ENCODE measurements around the gene SYK.

The SYK gene

DNA sequence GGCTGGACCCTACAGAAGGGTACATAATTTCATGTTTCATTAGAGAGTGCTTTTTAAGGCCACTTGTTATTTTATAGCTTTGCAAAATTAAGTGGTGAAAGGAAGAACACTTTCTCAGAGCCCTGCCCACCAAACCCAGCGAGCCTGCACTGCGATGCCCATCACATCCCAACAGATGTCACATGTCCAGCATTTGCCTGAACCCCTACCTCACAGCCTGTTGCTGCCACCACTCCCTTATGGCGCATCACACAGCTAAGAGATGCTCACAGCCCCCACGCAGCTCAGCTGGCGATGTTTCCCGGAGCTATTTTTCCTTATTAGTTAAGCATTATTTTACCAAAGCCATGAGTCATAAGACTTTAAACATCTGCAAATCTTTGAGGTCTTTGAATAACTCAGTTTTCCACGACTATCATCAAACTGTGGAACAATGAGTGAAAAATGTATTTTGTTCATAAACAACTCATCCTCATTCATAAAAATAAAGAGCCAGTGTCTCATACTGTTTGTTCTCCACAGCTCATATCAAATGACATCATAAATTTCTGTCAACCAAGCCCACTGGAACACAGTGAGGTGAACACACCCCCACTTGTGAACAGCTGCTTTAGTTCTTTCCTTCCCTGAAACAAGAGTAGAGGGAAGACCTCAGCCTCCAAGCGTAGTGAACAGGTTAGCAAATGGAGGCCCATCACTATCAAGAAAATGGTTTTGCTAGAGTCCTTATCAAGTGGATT, 104.9 kb downstream of the SYK start:
- no peak for DNase-seq (ENCODE audit: low read depth)

DNA sequence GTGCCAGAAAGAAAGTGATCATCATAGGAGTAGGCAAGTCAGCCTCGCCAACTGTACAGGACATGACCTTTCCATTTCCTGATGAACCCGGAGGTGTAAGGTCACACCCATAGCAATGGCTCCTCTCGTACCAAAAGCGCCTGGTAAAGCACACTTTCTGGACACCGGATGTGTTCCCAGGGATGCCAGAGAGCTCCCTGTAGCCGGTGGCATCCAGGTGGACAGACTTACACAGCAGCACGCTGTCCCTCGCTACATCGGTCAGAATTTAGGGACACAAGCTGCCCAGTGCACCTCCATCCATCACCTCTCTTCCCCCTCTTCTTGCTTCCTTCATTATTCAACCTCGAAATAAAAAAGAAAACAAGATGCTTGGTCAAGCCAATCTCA, 105.4 kb downstream of the SYK start:
- DNase-seq (ENCODE audit: low read depth), result no peak

DNA sequence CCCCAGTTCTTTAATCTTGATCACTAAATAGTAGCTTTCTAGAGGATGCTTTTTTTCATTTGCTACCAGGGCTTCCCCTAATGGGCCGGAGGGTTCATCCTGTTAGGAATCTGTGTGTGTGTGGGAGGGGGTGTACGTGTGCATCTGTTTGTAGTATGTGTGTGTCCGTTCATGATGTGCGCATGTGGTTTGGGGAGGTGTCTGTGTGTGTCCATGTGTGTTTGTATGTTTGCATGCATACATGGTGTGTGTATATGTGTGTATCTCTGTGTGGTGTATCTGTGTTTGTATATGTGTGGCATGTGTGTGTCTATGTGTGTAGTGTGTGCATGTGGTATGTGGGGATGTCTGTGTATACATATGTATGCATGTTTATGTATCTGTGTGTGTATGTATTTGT, 106.2 kb downstream of the SYK start:
- no peak for DNase-seq (ENCODE audit: low read depth)

DNA sequence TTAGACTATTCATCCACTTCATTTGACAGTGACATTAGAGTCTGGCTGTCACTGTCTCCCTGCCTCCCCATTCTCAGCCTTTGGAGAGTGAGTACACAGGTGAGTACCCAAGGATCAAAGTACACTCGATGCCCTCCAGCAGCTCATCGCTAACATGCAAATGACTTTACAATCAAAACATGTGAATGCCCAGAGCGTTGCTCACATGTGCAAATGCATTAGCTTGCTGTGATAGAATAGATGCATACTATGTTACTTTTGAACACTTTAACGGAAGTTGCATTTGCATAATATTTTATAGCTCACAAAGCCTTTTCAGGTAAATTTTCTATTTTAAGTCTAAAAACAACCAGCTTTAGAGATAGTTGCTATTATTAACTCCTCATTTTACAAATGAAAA, 107.6 kb downstream of the SYK start:
- DNase-seq (ENCODE audit: low read depth), result no peak

DNA sequence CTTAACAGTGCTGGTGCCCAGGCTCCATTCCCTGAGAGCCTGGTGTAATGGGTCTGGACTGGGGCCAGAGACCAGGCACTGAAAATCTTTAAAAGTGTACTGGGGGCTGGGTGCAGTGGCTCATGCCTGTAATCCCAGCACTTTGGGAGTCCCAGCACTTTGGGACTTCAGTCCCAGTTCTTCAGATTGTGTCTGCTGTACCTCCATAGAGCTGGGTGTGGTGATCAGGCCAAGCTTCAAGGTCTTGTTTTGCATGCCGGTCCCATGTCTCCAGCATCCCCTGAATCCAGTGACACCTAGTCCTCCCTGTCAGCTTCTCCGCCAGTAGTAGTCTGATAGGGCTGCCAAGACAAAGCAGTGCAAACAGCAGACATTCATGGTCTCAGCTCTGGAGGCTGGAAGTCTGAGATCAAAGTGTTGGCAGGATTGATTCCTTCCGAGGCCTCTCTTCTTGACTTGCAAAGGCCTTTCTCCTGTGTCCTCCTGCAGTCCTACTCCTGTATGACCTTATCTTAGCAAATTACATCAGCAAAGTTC, 108.2 kb downstream of the SYK start:
- DNase-seq (ENCODE audit: low read depth), result no peak

DNA sequence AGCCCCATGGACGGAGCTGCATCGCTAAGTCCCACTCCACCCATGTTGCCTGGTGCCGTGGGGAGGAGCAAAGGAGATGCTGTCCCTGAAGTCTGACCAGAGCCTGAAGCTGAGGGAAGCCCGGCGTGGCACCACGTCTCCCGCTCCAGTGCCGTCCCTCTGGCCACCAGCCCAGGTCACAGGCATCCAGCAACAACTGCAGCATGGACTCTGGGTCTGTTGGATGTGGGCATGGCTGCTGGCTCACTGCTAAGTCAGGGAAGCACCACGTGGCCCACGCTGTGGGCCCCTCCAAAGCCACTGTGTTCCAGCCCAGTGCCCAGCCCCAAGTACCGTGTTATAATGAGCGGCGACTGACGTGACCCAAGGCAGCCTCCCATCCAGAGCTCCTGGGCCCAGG, 112.6 kb downstream of the SYK start:
- no peak for DNase-seq (ENCODE audit: low read depth)

DNA sequence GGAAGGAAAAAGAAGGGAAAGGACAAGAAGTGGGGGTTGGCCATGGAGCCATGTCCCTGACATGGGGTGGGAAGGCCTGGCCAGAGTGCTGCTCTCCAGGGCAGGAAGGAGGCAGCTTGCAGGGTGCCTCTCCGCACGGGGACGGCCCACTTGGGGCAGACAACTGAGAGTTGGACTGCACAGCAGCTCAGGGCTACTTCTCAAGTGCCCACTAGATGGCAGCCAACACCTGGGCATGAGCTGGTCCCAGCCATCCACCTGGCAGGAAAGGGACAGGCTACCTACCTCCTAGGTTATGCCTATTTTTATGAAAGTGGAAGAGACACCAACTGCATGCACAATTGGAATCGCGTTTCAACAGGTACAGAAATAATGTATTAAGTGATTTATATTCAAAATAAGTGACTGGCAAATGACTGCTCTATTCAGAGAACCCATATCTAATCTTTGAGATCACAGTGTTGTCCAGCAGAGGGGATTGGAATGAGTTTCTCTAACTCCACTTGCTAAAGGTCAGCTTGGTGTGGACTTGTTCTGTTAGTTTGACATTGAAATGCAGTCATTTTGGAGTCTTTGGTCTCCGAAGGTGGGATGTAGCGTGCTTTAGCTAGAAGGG, 113.4 kb downstream of the SYK start:
- peak; percentile 45 for DNase-seq (ENCODE audit: low read depth)

DNA sequence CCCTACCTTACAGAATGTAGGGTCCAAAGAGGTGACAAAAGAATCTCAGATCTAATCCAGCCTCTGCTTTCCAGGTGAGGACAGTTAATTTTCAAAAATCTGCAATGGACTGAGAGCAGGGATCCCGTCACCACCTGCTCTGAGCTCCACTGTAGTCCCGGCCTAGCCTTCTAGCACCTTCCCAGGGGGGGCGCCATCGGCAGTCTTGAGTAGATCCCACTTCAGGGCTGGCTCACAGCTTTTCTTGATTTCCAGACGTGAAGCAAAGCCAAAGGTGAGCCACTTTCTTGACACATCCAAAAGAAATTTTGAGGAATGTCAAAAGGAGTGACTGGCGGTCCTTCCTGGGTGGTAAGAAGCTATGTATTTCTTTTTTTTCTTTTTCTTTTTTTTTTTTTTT, 114.1 kb downstream of the SYK start:
- no peak for DNase-seq (ENCODE audit: low read depth)

DNA sequence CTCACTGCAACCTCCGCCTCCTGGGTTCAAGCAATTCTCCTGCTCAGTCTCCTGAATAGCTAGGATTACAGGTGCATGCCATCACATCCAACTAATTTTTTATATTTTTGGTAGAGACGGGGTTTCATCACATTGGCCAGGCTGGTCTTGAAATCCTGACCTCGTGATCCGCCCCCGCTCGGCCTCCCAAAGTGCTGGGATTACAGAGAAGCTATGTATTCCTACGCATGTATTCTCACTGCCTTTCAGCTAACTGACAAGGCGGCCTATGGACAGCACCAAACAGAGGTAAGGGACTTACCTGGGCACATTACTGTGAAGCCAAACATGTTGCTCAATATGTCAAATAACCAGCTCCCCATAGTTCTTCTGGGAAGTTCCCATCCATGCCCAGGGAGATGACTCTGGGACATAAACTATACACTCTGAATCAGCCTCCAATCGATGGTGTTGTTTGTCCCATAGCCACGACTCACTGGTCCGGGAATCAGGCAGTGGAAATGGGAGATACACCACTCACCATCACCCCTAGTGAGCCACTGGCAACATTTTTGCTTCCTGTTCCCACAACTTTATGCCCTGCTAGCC, 114.6 kb downstream of the SYK start:
- DNase-seq (ENCODE audit: low read depth), result no peak

DNA sequence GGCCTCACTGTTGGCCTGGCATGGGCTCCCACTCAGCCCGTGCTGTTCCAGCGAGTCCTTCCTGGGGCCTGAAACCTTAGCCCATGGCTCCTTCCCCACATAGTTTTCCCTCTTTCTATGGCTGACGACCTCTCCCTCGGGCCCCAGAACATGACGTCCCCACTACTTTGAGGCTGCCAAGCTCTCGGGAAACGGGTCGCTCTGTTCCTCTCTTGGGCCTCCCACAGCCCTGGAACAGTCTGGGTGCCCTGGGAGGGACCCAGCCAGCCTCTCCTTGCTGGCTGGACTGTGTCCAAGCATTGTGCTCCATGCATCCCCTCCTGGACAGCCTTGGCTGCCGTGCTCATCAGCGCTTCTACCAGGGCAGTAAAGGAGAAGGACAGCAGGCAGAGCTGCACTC, 118.3 kb downstream of the SYK start:
- DNase-seq (ENCODE audit: low read depth), result no peak

DNA sequence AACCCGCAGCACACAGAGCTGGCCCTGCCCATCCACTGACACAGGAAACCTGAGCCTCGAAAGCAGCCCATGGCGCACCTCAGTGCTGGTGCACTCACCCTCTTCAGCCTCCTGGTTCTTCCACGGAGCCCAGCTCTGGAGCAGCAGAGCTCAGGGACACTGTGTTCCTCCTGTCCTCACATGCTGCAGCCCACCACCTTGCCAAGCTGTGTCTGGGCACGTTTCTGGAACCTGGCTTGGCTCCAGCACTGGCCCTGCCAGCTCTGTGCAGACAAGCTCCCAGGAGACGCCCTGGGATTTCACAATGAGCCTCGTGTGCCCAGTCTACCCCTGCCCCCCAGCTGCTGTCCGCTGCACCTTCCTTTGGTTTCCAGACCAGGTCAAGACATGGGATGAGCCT, 119.5 kb downstream of the SYK start:
- DNase-seq (ENCODE audit: low read depth), result no peak

DNA sequence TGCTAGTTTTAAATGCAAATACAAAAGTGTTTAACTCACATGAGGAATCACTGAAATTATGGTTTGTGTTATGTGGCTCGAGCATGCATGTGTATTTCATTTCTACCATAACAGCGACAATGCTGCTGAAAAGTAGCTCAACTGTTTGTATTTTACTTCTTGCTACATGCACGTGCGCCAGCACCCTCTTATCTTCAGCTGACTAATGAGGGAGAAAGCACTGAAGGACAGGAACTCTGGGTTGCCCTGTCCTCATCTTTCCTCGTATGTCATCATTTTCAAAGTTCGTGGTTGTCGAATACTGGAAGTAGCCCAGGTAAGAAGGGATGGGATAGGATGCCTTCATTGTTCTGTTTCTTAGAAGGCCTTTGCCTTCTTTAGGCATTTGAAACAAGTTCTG, 120.3 kb downstream of the SYK start:
- DNase-seq (ENCODE audit: low read depth), result no peak

DNA sequence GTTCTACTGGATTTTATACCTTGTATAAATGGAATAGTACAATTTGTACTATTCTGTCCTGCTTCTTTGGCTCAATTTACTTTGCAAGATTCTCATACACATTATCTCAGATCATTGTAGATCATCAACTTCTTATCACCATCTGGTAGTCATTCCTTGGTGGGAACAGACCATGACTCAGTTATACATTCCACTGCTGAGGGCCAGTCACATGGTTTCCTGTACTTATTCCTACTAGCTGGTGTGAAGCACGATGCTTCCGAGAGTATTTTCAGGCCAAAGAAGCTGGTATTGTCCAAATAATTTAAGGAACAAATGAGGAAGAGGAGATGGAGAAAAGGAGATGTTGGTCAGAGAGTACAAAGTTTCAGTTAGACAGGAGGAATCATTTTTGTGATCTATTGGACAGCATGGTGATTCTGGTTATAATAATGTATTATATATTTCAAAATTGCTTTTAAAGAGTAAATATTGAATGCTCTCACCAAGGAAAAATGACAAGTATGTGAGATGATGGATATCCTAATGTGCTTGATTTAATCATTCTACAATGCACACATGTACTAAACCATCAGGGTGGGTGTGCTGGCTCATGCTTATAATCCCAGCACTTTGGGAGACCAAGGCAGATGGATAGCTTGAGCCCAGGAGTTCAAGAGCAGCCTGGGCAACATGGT, 124.1 kb downstream of the SYK start:
- no peak for DNase-seq (ENCODE audit: low read depth)

DNA sequence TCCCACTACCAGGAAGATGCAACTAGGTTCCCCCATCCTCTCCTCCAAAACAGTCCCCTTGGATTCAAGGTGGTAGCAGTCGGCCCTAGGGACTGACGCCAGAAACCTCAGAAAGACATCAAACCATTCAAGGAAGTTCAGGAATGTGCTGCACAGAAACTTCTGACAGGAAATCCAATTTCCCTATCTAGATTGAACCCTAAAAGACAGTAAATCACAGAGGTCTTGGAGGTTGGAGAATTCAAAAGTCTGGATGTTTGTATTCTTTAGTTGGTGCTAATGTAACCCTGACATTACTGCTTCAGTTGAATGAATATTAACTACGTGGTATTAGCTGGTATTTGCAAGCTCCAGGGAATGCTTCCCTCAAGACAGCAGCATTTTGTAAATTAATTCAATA, 125.3 kb downstream of the SYK start:
- no peak for DNase-seq (ENCODE audit: low read depth)

DNA sequence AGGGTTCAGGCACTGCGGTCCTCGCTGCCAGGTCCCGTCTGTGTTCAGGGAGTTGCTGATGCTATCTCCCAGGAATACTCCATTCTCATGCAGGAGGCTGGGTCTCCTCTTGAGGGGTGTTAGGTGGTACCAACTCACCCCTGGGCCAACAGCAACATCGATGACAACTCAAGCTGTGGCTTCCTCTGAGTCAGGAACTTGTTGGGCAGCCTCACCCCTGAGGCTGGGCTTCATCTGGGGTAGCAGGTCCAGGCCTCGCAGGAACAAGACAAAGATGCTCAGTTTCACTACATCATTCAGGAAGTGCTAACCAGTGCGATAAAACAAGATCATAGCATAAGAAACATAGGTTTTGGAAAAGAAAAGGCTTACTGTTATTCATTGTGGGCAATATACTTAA, 125.9 kb downstream of the SYK start:
- DNase-seq (ENCODE audit: low read depth), result no peak

DNA sequence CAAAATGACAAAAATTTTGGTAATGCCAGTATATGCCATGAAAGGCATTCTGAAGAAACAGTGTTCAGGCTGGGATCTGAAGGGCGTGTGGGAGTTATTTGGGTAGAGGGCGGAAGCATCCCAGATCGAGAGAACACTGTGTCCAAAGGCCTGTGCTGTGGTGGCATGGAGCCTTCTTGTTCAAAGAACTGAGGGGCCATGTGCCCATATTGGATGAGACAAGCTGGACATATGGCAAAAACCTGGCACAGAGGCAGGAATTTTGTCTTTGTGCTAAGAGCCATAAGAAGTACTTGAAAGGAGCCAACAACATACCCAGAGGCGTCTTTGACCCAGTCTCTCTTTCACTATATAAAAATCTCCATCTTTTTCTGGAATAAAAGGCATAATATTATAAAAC, 128.0 kb downstream of the SYK start:
- no peak for DNase-seq (ENCODE audit: low read depth)

DNA sequence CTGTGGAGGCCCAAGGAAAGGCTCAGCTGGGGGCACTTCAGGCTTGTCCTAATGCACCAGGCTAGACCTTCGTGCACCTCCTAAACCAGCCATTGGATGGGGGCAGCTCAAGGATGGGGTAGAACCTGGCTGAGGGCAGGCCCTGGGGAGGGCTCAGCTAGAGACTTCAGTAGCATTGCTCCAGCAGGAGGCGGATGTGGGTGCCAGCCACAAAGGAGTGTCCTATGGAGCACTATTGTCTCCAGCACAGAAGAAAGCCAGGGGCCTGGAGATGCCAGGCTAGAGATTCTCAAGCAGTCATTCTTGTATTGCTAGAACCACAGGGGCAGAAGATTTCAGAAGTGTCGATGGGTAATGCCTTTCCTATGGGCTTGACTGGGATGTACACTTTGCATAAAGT, 131.8 kb downstream of the SYK start:
- DNase-seq (ENCODE audit: low read depth), result no peak

DNA sequence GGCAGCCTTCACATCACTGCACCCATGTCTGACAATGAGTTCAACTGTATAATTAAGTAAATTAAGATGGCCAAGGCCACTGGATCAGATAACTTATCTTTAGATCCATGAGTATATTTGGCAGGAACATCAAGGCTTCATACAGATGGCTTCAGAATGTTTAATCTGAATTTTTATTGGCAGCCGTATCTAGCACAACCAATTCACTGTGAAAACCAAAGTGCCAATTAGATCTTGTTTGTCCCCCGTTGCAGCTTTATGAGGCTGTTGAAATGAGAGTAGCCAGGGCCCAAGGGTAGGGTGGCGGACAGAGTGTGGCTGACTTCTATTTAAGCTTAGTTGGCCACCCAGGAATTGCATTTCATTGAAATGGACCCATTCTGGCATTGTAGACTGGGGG, 137.7 kb downstream of the SYK start:
- DNase-seq (ENCODE audit: low read depth), result no peak

DNA sequence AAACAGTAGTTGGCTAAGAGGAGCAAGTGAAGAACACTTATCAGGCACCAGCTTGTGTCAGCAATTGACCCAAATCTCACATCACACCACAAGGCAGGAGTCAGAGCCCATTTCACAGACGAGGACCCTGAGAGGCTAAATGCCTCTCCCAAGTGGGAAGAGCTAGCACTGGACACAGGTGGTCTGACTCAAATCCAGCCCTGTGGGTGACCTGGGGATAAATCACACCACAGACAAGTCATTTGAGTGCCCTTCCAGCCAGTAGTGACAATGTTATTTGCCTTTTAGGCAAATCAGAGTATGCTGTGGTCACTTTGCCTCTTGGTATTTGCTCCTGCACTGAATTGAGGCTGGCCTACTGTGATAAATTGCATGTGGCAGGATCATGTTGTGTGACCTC, 138.7 kb downstream of the SYK start:
- DNase-seq (ENCODE audit: low read depth), result no peak

DNA sequence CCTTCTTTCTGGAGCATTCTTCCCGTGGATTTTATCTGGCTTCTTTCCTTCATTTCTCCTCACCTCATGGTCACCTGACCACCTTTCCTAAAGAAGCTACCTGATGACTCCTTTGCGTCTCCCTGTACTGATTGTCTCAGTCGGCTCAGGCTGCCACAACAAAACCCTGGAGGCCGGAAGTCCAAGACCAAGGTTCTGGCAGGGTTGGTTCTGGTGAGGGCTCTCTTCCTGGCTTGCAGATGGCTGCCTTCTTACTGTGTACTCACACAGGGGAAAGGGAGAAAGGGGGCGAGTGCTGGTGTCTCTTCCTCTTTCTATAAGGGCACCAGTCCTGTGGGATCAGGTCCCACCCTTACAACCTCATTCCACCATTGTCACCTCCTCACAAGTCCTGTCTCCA, 140.0 kb downstream of the SYK start:
- DNase-seq (ENCODE audit: low read depth), result no peak

DNA sequence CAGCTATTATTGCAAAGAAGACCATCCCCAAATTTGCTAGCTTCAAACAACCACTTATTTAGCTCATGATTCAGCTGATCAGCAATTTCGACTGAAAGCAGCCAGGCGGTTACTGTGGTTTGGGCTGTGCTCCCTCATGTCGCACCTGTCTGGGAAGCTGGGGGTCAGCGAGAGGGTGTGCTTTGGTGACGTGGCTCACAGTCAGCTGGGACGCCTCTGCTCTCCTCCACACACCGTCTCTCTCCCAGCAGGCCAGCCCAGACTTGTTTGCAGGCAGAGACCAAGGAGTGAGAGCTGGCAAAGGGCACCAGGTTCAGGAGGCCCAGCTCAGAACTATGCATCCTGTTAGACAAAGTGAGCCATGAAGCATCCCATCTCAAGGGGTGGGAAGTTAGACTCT, 140.9 kb downstream of the SYK start:
- no peak for DNase-seq (ENCODE audit: low read depth)

DNA sequence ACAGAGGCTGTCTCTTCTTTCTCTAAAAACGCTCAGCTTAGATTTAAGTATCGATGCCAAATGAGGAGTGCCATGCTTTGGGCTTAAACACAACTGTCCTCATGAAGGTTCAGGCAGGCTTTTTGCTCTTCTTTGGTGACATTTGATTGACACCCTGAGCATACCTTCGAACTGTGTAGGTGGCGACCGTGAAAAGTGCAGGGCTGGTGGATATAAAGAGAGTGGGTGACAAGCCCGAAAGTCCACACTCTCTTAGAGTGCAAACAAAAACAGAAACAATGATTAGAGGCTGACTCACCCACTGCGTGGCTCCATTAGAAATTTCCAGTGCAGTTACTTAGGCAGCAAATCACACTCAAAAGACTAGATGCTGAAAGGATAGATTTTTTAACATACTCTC, 141.7 kb downstream of the SYK start:
- no peak for DNase-seq (ENCODE audit: low read depth)

DNA sequence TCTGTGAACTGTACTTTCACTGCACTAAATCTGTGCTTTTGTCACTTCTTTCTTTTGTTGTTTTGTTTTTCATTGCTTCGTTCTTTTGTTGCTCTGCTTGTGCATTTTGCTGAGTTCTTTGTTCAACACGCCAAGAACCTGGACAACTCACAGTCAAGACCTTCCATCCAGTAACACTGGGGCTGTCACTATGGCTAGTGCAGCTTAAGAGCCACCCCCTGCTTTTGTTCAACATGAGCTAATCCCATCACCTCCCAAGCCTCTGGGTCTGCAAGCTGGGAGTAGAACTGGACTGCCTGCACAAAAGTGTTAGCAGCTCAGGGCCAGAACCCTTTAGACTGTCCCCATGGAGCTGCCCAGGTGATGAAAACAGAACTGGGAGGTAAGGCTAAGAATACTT, 143.7 kb downstream of the SYK start:
- no peak for DNase-seq (ENCODE audit: low read depth)

Measured in stimulated activated CD8-positive, alpha-beta memory T cell treated with anti-CD3 and anti-CD28 coated beads, Interleukin-12 subunit alpha, Interleukin-12 subunit beta, amount 100 ng/mL, for 4 hours (primary cell).